ENCODE results near the gene LEMD2.

The LEMD2 gene

GRCh38 chr6:33722103-33722623, 66.8 kb downstream of the LEMD2 start:
- Histone ChIP-seq H3K36me3 (ENCODE audit: insufficient read depth, low read length) (no peaks in the 10 kb centered on the region), H3K4me2 (ENCODE audit: low read length) (no peak overlapping the region), H3K4me3 (ENCODE audit: low read depth, low read length, poor library complexity, severe bottlenecking) (no peak overlapping the region), H2AFZ (ENCODE audit: low read length) (no peak overlapping the region), H3K27me3 (ENCODE audit: insufficient read depth, low read length) (no peaks in the 10 kb centered on the region; the same call in 1 of the 2 replicates), H3K4me1 (ENCODE audit: insufficient read depth, low read length, severe bottlenecking) (no peaks in the 10 kb centered on the region), H3K79me2 (ENCODE audit: insufficient read depth, low read length) (no peaks in the 10 kb centered on the region), H4K20me1 (ENCODE audit: insufficient read depth, low read length) (no peaks in the 10 kb centered on the region), H3K27ac (ENCODE audit: low read depth, low read length, poor library complexity, severe bottlenecking) (no peak overlapping the region), H3F3A (ENCODE audit: insufficient read depth, low read length) (no peaks in the 10 kb centered on the region), H3K9me2 (ENCODE audit: low read depth, low read length) (no peaks in the 10 kb centered on the region), H3K9ac (ENCODE audit: low read length) (no peak overlapping the region), H3K9me3 (ENCODE audit: low read length) (no peaks in the 10 kb centered on the region)
- TF ChIP-seq EZH2 (IDR thresholded peaks at IDR 0.05; ENCODE audit: borderline replicate concordance, low read length), result no peak
- TF ChIP-seq CTCF (IDR thresholded peaks at IDR 0.05; ENCODE audit: low read length), result no peak

GRCh38 chr6:33721508-33721907, 67.4 kb downstream of the LEMD2 start:
- Histone ChIP-seq H3K36me3 (ENCODE audit: insufficient read depth, low read length) (no peaks in the 10 kb centered on the region), H3K9me3 (ENCODE audit: low read length) (no peaks in the 10 kb centered on the region), H3K27ac (ENCODE audit: low read depth, low read length, poor library complexity, severe bottlenecking) (no peak overlapping the region), H3K79me2 (ENCODE audit: insufficient read depth, low read length) (no peaks in the 10 kb centered on the region), H3K4me1 (ENCODE audit: insufficient read depth, low read length, severe bottlenecking) (no peaks in the 10 kb centered on the region), H3K27me3 (ENCODE audit: insufficient read depth, low read length) (no peaks in the 10 kb centered on the region; the same call in 1 of the 2 replicates), H3K9me2 (ENCODE audit: low read depth, low read length) (no peaks in the 10 kb centered on the region), H4K20me1 (ENCODE audit: insufficient read depth, low read length) (no peaks in the 10 kb centered on the region), H2AFZ (ENCODE audit: low read length) (no peak overlapping the region), H3F3A (ENCODE audit: insufficient read depth, low read length) (no peaks in the 10 kb centered on the region), H3K4me3 (ENCODE audit: low read depth, low read length, poor library complexity, severe bottlenecking) (no peak overlapping the region), H3K9ac (ENCODE audit: low read length) (no peak overlapping the region), H3K4me2 (ENCODE audit: low read length) (no peak overlapping the region)
- TF ChIP-seq EZH2 (IDR thresholded peaks at IDR 0.05; ENCODE audit: borderline replicate concordance, low read length) (no peak), CTCF (IDR thresholded peaks at IDR 0.05; ENCODE audit: low read length) (no peak)

Measured in OCI-LY1 (cell line).